BJ (cell line): ENCODE measurements around the gene KNG1. TPM values are rescaled to one million over a fixed set of nuclear protein-coding genes. Genes with fewer than 3 reads are reported as not detected.

Source experiments
- CTCF ChIA-PET: fragments of 350-600 bp; formaldehyde crosslinking; extraction: SDS; loops from one replicate; lab custom pipeline; 2021; ENCODE audit warnings: antibody characterized with exemption, inconsistent platforms; lab: Yijun Ruan, JAX
- POLR2A ChIA-PET: fragments of 300-600 bp; sonication (Branson Sonifier 250); formaldehyde crosslinking; extraction: SDS; loops from one replicate; lab custom pipeline; 2021; ENCODE audit warnings: antibody characterized with exemption; lab: Charles Lee
- DNase-seq: peaks from one replicate; pipeline ENCODE4 v3.0.0-alpha.2; 2011; ENCODE audit warnings: low read depth
- H3K27me3 ChIP-seq: 2 replicates; pipeline ENCODE4 v1.6.0; 2011; ENCODE audit warnings: low read length; ENCODE audit not compliant: control insufficient read depth, insufficient read depth
- H3K36me3 ChIP-seq: 2 replicates; pipeline ENCODE4 v1.5.1; 2011; ENCODE audit warnings: low read length; ENCODE audit not compliant: control insufficient read depth, insufficient read depth
- H3K4me3 ChIP-seq: 2 replicates; pipeline ENCODE4 v1.5.1; 2011; ENCODE audit warnings: low read depth, mild to moderate bottlenecking, control low read depth, low read length
- polyA plus RNA-seq: library from polyadenylated mRNA; depleted of rRNA; stranded (reverse); fragments of >200 nt; gene quantifications from 2 replicates; pipeline ENCODE4 v1.2.3, GENCODE V29; 2011
- TF ChIP-seq, protein P1 (sequence below): IDR thresholded peaks from 2 replicates; pipeline ENCODE4 v1.5.1; 2011; ENCODE audit warnings: low read depth, mild to moderate bottlenecking, control low read depth, inconsistent platforms, low read length, moderate library complexity; ENCODE audit not compliant: insufficient read depth

Gene KNG1
- polyA plus RNA-seq, 1 experiment: not detected

DNA sequence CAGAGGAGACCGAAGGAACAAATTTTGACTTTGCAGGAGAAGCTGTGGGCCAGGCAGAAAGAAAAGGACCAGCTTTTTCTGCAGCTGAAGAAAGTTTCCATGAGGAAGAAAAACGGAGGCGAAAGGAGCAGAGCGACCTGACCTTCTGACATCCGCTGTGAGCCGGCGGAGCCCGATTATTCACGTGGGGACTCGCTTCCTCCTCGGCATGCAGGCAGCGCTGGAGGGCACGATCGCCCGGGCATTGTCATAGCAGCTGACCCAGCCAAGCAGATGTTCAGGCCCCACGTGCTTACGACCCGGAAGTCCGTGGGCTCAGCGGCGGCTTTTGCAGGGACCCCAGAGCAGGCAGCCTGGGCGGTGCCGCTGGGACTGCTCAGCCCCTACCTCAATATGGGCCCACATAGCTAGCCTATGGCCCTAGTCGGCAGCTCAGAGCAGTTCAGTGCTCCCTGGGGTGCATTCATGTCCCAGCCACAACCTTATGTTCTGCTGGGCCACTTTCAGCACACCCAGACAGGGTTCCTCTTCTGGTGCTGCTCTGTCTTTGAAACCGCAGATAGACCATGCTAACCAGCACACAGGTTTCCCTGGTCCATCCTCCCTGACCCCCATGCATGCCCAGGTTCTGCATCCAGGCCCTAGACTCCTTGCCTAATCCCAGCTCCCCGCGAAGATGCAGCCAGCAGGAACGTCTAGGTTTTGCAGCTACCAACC, 55.7 kb downstream of the KNG1 start:
- H3K27me3 ChIP-seq: no peaks in the 10 kb centered on the region
- TF ChIP-seq, protein P1, sequence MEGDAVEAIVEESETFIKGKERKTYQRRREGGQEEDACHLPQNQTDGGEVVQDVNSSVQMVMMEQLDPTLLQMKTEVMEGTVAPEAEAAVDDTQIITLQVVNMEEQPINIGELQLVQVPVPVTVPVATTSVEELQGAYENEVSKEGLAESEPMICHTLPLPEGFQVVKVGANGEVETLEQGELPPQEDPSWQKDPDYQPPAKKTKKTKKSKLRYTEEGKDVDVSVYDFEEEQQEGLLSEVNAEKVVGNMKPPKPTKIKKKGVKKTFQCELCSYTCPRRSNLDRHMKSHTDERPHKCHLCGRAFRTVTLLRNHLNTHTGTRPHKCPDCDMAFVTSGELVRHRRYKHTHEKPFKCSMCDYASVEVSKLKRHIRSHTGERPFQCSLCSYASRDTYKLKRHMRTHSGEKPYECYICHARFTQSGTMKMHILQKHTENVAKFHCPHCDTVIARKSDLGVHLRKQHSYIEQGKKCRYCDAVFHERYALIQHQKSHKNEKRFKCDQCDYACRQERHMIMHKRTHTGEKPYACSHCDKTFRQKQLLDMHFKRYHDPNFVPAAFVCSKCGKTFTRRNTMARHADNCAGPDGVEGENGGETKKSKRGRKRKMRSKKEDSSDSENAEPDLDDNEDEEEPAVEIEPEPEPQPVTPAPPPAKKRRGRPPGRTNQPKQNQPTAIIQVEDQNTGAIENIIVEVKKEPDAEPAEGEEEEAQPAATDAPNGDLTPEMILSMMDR: no peak
- ChIA-PET CTCF (interaction anchor here (1.3 to 2.9 kb wide), 3 partner anchors 9 to 158 kb away, joined by 5 to 12 read pairs (median 10); no protein-coding TSS in a partner anchor), POLR2A (interaction anchor here (1.6 kb wide), 1 partner anchor 10 kb away, joined by 10 read pairs; the partner anchor contains the start of gene EIF4A2)
- DNase-seq: no peak
- H3K4me3 ChIP-seq: peak overlapping the region; percentile 18
- H3K36me3 ChIP-seq: no peaks in the 10 kb centered on the region

DNA sequence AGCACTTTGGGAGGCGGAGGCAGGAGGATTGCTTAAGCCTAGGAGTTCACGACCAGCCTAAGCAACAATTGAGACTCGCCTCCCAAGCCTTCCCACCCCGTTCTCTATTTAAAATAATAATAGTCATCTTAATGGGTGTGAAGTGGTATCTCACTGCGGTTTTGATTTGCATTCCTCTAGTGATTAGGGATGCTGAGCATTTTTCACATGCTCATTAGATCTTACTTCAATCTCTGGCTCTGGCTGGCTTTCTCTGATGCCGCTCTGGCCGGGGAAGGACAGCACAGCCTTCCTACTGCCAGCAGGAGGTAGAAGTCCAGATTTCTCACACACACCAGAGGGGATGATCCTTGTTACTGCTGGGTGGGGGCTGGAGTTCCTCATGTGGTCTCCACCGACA, 58.8 kb downstream of the KNG1 start:
- Histone ChIP-seq H3K36me3 (no peaks in the 10 kb centered on the region), H3K4me3 (no peak overlapping the region), H3K27me3 (no peaks in the 10 kb centered on the region)
- POLR2A ChIA-PET: no interaction called here
- TF ChIP-seq, protein P1: peak; percentile 20; the same call in 1 of the 2 replicates
- CTCF ChIA-PET: no interaction called here
- DNase-seq: no peak

DNA sequence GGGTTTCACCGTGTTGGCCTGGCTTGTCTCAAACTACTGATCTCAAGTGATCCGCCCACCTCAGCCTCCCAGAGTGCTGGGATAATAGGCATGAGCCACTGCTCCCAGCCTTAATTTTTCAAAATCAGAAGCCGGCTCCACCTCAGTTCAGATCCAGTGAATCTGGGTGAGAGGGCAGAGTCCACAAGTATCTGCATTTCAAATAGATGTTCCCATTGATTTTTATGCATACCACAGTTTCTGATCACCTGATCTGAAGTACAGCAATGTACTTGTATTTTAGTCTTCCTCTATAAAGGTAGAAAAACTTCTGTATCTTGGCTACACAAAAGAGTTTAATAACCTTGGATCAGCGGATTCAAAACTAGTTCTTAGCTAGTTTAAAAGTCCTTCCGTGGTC, 62.0 kb downstream of the KNG1 start:
- DNase-seq: no peak
- Histone ChIP-seq H3K4me3 (no peak overlapping the region), H3K36me3 (no peaks in the 10 kb centered on the region), H3K27me3 (no peaks in the 10 kb centered on the region)
- TF ChIP-seq, protein P1: no peak
- POLR2A ChIA-PET: no interaction called here
- CTCF ChIA-PET: no interaction called here

DNA sequence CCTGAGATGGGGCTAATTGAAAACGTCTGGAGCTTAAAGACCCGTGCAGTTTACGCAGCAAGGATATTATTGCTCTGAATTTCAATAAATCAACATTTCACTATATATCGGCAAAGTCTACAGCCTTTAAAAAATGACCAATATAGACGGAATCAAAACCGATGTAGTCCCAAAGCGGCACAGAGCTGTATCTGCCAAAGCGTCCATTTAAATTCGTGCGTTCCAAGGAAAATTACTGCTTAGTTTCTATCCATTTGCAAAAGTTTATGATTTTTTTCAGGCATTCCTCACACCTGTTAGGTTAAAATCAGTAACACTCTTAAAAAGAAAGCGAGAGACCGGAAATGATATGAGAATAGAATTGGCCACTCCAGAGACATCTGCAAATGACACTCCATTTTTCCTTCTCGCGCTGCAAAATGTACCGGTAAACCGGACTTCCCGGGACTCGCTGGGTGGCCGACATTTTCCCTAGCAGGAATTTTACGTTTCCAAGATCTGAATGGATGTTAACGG, 65.4 kb downstream of the KNG1 start:
- CTCF ChIA-PET: interaction anchor here (0.8 to 1.7 kb wide), 4 partner anchors 10 to 357 kb away, joined by 3 to 5 read pairs (median 4); partner anchors contain the start of gene RPL39L
- POLR2A ChIA-PET: interaction anchor here (0.6 to 1.4 kb wide), 4 partner anchors 10 to 675 kb away, joined by 3 to 10 read pairs (median 4); no protein-coding TSS in a partner anchor

More for the DNA sequence above, 65.4 kb downstream of the KNG1 start:
- Histone ChIP-seq H3K27me3 (no peaks in the 10 kb centered on the region), H3K36me3 (peaks cover 12% of the 10 kb centered on the region), H3K4me3 (peak overlapping the region; percentile 93)
- no peak for DNase-seq
- TF ChIP-seq, protein P1: no peak
